SK-N-SH (cell line): Measurements from ENCODE around the gene PACSIN1. TPM values are rescaled to one million over a fixed set of nuclear protein-coding genes. Genes with fewer than 3 reads are reported as not detected.

Source experiments
- CTCF ChIA-PET: fragments of 300-600, 350-600 bp; formaldehyde crosslinking; extraction: SDS; loops from one replicate; lab custom pipeline; 2021; lab: Yijun Ruan, JAX
- POLR2A ChIA-PET: fragments of 350-600 bp; sonication (Branson Sonifier 250); formaldehyde crosslinking; extraction: SDS; loops from one replicate; lab custom pipeline; 2020; ENCODE audit warnings: antibody characterized with exemption, inconsistent platforms; lab: Yijun Ruan, JAX
- DNase-seq: peaks from one replicate; pipeline ENCODE4 v3.0.0; 2012
- H2AFZ ChIP-seq: fragments of 200-600 bp; sonication (generic); 2 replicates; pipeline ENCODE4 v1.8.1; 2016; ENCODE audit warnings: antibody characterized with exemption, mild to moderate bottlenecking, low read depth
- H3F3A ChIP-seq: fragments of 200-600 bp; sonication (generic); replicated peaks from 2 replicates; pipeline ENCODE3; 2016; ENCODE audit warnings: antibody characterized with exemption, mild to moderate bottlenecking; ENCODE audit not compliant: insufficient read depth
- H3K27ac ChIP-seq, 2 experiments: fragments of 200-500 bp in 1 of 2; fragments of 200-600 bp in 1 of 2; sonication (Bioruptor generic) in 1 of 2; sonication (generic), shearing (Covaris generic) in 1 of 2; 2 replicates each; pipeline versions ENCODE4 v1.5.1 to v1.6.1; 2014 to 2016; ENCODE audit warnings: low read depth in 2 of 2, inconsistent platforms in 1 of 2, low read length in 1 of 2, mild to moderate bottlenecking in 1 of 2, mixed read lengths in 1 of 2
- H3K27me3 ChIP-seq: fragments of 200-600 bp; sonication (generic), shearing (Covaris generic); 2 replicates; pipeline ENCODE4 v1.6.1; 2016; ENCODE audit warnings: mixed run types; ENCODE audit not compliant: insufficient read depth
- H3K36me3 ChIP-seq, 2 experiments: fragments of 200-500 bp in 1 of 2; fragments of 200-600 bp in 1 of 2; sonication (Bioruptor generic) in 1 of 2; sonication (generic) in 1 of 2; replicated peaks in 1 of 2; 2 replicates each; pipeline versions ENCODE3 to v1.5.1; 2014 to 2016; ENCODE audit warnings: low read length in 1 of 2, mild to moderate bottlenecking in 1 of 2; ENCODE audit not compliant: insufficient read depth in 2 of 2, control insufficient read depth in 1 of 2
- H3K4me1 ChIP-seq, 2 experiments: fragments of 200-500 bp in 1 of 2; fragments of 200-600 bp in 1 of 2; sonication (Bioruptor generic) in 1 of 2; sonication (generic), shearing (Covaris generic) in 1 of 2; 2 replicates each; pipeline versions ENCODE4 v1.5.1 to v1.6.1; 2014 to 2016; ENCODE audit warnings: low read depth in 1 of 2, low read length in 1 of 2, mixed run types in 1 of 2; ENCODE audit not compliant: insufficient read depth in 2 of 2, control insufficient read depth in 1 of 2
- H3K4me2 ChIP-seq: fragments of 200-600 bp; sonication (generic), shearing (Covaris generic); 2 replicates; pipeline ENCODE4 v1.6.1; 2017; ENCODE audit warnings: mixed run types
- H3K4me3 ChIP-seq, 2 experiments: fragments of 200-500 bp in 1 of 2; fragments of 200-600 bp in 1 of 2; sonication (Bioruptor generic) in 1 of 2; sonication (generic), shearing (Covaris generic) in 1 of 2; 2 replicates each; pipeline versions ENCODE4 v1.5.1 to v1.8.1; 2014 to 2016; ENCODE audit warnings: low read depth in 2 of 2, inconsistent platforms in 1 of 2, low read length in 1 of 2, mild to moderate bottlenecking in 1 of 2, mixed read lengths in 1 of 2, moderate library complexity in 1 of 2
- H3K79me2 ChIP-seq: fragments of 200-600 bp; sonication (generic); 2 replicates; pipeline ENCODE4 v1.8.1; 2017; ENCODE audit warnings: mild to moderate bottlenecking; ENCODE audit not compliant: insufficient read depth
- H3K9ac ChIP-seq: fragments of 200-600 bp; sonication (generic); 2 replicates; pipeline ENCODE4 v1.6.1; 2017; ENCODE audit warnings: mixed run types
- H3K9me2 ChIP-seq: fragments of 200-600 bp; sonication (generic); 2 replicates; pipeline ENCODE4 v1.6.1; 2017; ENCODE audit warnings: mixed run types
- H3K9me3 ChIP-seq: fragments of 200-600 bp; sonication (generic); 2 replicates; pipeline ENCODE4 v1.6.1; 2017; ENCODE audit warnings: mixed run types, mild to moderate bottlenecking, moderate library complexity
- H4K20me1 ChIP-seq: fragments of 200-600 bp; sonication (generic); 2 replicates; pipeline ENCODE4 v1.6.1; 2017; ENCODE audit warnings: mild to moderate bottlenecking, mixed run types; ENCODE audit not compliant: insufficient read depth
- CHD2 ChIP-seq: fragments of 150-350 bp; IDR thresholded peaks from 2 replicates; pipeline ENCODE4 v1.6.1; 2018; ENCODE audit warnings: low read length; ENCODE audit not compliant: partially characterized antibody
- ELF1 ChIP-seq: IDR thresholded peaks from 2 replicates; pipeline ENCODE4 v1.4.0; 2012
- EZH2phosphoT487 ChIP-seq: fragments of 200-600 bp; sonication (generic); IDR thresholded peaks from 2 replicates; pipeline ENCODE4 v1.6.1; 2017; ENCODE audit warnings: low read depth, mixed run types, mild to moderate bottlenecking, antibody characterized with exemption, moderate library complexity, borderline replicate concordance
- FOSL2 ChIP-seq: IDR thresholded peaks from 2 replicates; pipeline ENCODE4 v1.4.0; 2012; ENCODE audit warnings: low read depth, mild to moderate bottlenecking, moderate library complexity, borderline replicate concordance
- FOXM1 ChIP-seq: IDR thresholded peaks from 2 replicates; pipeline ENCODE4 v1.4.0; 2012; ENCODE audit warnings: low read depth, mild to moderate bottlenecking
- GATA2 ChIP-seq: sonication (generic); formaldehyde crosslinking; IDR thresholded peaks from 2 replicates; pipeline ENCODE4 v1.5.0; 2020; ENCODE audit warnings: mild to moderate bottlenecking, missing genetic modification reagents
- JUND ChIP-seq: IDR thresholded peaks from 2 replicates; pipeline ENCODE4 v1.4.0; 2012
- MXI1 ChIP-seq: IDR thresholded peaks from 2 replicates; pipeline ENCODE4 v1.6.1; 2012; ENCODE audit warnings: mild to moderate bottlenecking, low read depth, low read length, improper control_type of control experiment
- POLR2AphosphoS5 ChIP-seq: IDR thresholded peaks from 2 replicates; pipeline ENCODE4 v1.6.1; 2012; ENCODE audit warnings: low read depth, low read length
- RCOR1 ChIP-seq: fragments of 150-350 bp; IDR thresholded peaks from 2 replicates; pipeline ENCODE4 v1.6.1; 2017; ENCODE audit warnings: antibody characterized with exemption, low read length
- REST ChIP-seq: IDR thresholded peaks from 2 replicates; pipeline ENCODE4 v1.6.1; 2012; ENCODE audit warnings: mild to moderate bottlenecking, low read depth, low read length, moderate library complexity
- RFX5 ChIP-seq: IDR thresholded peaks from 2 replicates; pipeline ENCODE4 v1.6.1; 2012; ENCODE audit warnings: mild to moderate bottlenecking, improper control_type of control experiment, low read length
- SMC3 ChIP-seq: IDR thresholded peaks from 2 replicates; pipeline ENCODE4 v1.6.1; 2012; ENCODE audit warnings: low read depth, low read length, improper control_type of control experiment
- ZBTB33 ChIP-seq: IDR thresholded peaks from 2 replicates; pipeline ENCODE4 v1.4.0; 2012; ENCODE audit warnings: low read depth, borderline replicate concordance
- WGBS: methylation state at CpG from one replicate; pipeline ENCODE4 v1.1.6; 2017; ENCODE audit warnings: low lambda C conversion rate; 5-methylcytosine and 5-hydroxymethylcytosine counted together
- polyA plus RNA-seq, 3 experiments: library from polyadenylated mRNA; depleted of rRNA; stranded (reverse); fragments of >200 nt; gene quantifications; 2 replicates each; pipeline ENCODE4 v1.2.3, GENCODE V29; 2012
- TF ChIP-seq, protein P1 (sequence below): IDR thresholded peaks from 2 replicates; pipeline ENCODE4; 2012
- TF ChIP-seq, protein P2 (sequence below): fragments of 200-600 bp; sonication (generic); IDR thresholded peaks from 2 replicates; pipeline ENCODE4 v1.6.1; 2017; ENCODE audit warnings: antibody characterized with exemption, mild to moderate bottlenecking, moderate library complexity

Gene PACSIN1
- polyA plus RNA-seq, 1 of the 3 experiments (the other 2 are of a cell fraction) = 0.05 TPM

DNA sequence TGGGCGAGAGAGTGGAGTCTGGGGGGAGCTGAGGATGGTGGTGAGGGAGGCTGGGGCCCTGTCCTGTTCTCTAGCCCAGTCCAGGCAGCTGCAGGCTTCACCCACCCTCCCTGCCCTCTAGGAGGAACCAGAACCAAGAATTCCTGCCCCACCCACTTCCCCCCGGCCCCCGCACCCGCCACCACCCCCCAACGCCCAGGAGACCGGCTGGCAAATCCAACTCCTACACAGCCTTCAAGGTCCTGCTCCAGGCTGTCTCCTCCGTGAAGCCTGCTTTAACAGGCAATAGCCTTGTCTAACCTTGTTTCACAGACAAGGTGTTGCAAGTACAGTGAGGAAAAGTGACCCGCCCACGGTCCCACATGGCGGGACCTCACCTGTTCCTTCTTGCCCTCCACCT, 87.9 kb downstream of the PACSIN1 start (continued):
- TF ChIP-seq REST (no peak), POLR2AphosphoS5 (no peak), MXI1 (no peak), ELF1 (no peak), JUND (no peak), SMC3 (no peak), CHD2 (no peak), FOSL2 (no peak)
- TF ChIP-seq, protein P1, sequence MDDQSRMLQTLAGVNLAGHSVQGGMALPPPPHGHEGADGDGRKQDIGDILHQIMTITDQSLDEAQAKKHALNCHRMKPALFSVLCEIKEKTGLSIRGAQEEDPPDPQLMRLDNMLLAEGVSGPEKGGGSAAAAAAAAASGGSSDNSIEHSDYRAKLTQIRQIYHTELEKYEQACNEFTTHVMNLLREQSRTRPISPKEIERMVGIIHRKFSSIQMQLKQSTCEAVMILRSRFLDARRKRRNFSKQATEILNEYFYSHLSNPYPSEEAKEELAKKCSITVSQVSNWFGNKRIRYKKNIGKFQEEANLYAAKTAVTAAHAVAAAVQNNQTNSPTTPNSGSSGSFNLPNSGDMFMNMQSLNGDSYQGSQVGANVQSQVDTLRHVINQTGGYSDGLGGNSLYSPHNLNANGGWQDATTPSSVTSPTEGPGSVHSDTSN = no peak
- TF ChIP-seq, protein P2, sequence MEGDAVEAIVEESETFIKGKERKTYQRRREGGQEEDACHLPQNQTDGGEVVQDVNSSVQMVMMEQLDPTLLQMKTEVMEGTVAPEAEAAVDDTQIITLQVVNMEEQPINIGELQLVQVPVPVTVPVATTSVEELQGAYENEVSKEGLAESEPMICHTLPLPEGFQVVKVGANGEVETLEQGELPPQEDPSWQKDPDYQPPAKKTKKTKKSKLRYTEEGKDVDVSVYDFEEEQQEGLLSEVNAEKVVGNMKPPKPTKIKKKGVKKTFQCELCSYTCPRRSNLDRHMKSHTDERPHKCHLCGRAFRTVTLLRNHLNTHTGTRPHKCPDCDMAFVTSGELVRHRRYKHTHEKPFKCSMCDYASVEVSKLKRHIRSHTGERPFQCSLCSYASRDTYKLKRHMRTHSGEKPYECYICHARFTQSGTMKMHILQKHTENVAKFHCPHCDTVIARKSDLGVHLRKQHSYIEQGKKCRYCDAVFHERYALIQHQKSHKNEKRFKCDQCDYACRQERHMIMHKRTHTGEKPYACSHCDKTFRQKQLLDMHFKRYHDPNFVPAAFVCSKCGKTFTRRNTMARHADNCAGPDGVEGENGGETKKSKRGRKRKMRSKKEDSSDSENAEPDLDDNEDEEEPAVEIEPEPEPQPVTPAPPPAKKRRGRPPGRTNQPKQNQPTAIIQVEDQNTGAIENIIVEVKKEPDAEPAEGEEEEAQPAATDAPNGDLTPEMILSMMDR = no peak

DNA sequence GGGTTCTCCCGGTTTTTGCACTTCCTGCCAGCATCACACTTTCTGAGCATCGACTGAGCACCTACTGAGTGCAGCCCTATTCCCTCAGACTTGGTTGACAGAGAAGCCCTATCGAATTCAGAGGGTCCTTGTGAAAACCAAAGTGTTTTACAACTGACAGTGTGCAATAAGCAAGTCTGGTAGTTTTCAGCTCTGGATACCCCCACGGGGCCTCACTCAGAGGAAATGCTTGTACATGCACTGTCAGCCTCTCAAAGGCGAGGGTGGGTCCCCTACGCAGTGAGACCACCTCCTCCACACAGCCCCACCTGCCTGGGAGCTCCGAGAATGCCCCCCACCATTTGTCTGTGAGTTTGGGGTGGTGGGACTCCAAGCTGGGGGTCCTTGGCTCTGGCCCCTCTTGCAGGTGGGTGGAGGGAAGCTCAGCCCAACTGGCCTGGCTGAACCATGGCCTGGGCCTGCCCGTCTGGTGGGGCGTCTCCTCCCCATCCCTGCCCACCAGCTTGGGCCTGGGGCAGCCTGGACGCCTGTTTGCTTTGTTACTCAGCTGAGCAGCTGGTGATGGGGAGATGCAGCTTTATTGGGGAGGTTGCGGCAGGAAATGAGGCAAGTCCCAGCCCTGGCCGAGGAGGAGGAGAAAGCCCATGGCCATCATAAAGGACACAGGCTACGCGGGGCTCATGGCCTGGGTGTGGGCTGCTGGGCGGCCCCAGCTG, 88.6 kb downstream of the PACSIN1 start:
- H4K20me1 ChIP-seq = no peaks in the 10 kb centered on the region
- no peak overlapping the region for H2AFZ ChIP-seq
- 73% methylated on average over 3 of the region's 15 CpGs for WGBS
- no peak overlapping the region for H3K27ac ChIP-seq
- no peak for DNase-seq
- H3K9ac ChIP-seq = no peak overlapping the region
- H3K4me1 ChIP-seq = peaks cover 0 to 4% of the 10 kb centered on the region in 2 experiments; a peak in 1 of 4 replicates
- CTCF ChIA-PET = interaction anchor here (0.7 to 1.5 kb wide), 2 partner anchors 27 to 432 kb away, joined by 3 read pairs; no protein-coding TSS in a partner anchor
- no peaks in the 10 kb centered on the region for H3K36me3 ChIP-seq
- H3K9me3 ChIP-seq = no peaks in the 10 kb centered on the region
- H3K4me3 ChIP-seq = no peak overlapping the region
- H3F3A ChIP-seq = no peaks in the 10 kb centered on the region
- H3K9me2 ChIP-seq = no peaks in the 10 kb centered on the region
- no peaks in the 10 kb centered on the region for H3K27me3 ChIP-seq
- POLR2A ChIA-PET = no interaction called here
- no peaks in the 10 kb centered on the region for H3K79me2 ChIP-seq
- no peak overlapping the region for H3K4me2 ChIP-seq
- TF ChIP-seq EZH2phosphoT487 = no peak
- TF ChIP-seq RCOR1 = no peak
- no peak for TF ChIP-seq RFX5
- TF ChIP-seq FOXM1 = no peak
- no peak for TF ChIP-seq REST
- TF ChIP-seq, protein P1 = no peak
- TF ChIP-seq SMC3 = no peak
- no peak for TF ChIP-seq ZBTB33
- TF ChIP-seq GATA2 (CRISPR knock-in tag) = no peak
